GM18907 (cell line): ENCODE data around the gene CCDC61.

ENCODE experiments used
- ATAC-seq: cut with Tn5 transposase; IDR thresholded peaks from one replicate; pipeline ENCODE4 v1.9.1; 2021; ENCODE audit warnings: mild to moderate bottlenecking, moderate library complexity; ENCODE audit not compliant: unreplicated experiment

CCDC61 gene

DNA sequence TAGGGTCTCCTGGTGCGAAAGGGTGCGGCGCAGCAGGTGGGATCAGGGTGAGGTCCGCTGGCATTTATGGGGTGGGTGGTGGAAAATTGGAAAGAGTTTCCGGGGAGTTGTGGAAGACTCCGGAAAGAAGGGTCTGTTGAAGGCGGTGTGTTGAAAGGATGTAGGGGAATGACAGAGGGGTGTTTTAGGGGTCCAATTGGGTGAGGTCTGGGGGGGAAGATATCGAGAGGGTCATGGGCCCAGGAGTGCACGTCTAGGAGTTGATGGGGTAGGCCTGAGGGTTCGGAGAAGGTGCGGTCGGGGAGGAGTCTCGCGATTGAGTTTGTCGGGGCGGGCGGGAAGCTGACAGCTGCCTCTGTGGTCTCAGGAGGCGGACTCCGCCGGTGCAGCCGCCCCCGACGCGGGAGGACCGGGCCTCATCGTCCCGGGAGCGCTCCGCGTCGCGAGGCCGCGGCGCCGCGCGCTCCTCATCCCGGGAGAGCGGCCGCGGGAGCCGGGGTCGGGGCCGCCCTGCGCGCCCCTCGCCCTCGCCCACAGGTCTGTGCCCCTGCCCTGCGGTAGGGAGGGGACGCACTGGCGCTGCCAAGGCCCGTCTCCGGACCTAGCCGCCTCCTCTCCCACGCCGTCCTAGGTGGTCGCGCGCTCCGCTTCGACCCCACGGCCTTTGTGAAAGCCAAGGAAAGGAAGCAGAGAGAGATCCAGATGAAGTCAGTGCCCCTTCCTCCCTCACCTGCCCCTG lies 20.6 kb downstream of the CCDC61 start:
- ATAC-seq, result no peak

DNA sequence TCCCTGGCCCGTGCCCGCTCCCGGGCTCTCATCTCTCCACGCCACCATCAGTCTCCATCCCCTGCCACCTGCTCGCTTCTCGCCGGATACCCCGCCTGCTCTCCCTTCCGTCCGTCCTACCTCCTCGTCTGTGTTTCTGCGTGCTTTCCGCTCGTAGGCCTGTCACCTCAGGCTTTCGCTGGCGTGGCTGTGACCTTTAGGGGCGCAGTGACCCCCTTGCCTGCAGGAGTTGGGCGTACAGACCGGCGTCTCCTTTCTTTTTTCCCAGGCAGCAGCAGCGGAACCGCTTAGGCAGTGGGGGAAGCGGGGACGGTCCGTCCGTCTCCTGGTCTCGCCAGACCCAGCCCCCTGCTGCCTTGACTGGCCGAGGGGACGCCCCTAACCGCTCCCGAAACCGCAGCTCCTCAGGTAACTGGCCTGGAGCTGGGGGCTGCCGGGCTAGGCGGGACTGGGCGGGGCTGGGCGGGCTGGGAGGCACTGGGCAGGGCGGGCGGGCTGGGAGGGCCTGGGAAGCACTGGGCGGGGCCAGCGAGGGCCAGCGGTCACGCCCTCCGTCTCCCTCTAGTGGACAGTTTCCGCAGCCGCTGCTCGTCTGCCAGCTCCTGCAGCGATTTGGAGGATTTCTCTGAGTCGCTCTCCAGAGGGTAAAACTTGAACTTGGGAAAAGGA lies 21.3 kb downstream of the CCDC61 start:
- no peak for ATAC-seq

DNA sequence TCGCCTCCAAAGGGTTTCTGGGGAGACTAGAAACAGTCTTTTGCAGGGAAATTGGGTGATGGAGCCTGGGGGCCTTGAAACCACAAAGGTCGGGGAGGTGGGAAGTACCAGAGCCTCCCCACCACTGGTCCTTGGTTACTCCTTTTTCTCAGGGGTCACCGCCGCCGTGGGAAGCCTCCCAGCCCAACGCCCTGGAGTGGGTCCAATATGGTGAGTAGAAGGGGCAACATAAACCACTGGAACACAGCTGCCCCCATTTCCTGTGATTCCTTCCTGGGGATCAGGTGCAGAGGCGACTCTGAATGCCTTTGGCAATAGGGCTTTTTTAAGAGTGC lies 21.8 kb downstream of the CCDC61 start:
- no peak for ATAC-seq

DNA sequence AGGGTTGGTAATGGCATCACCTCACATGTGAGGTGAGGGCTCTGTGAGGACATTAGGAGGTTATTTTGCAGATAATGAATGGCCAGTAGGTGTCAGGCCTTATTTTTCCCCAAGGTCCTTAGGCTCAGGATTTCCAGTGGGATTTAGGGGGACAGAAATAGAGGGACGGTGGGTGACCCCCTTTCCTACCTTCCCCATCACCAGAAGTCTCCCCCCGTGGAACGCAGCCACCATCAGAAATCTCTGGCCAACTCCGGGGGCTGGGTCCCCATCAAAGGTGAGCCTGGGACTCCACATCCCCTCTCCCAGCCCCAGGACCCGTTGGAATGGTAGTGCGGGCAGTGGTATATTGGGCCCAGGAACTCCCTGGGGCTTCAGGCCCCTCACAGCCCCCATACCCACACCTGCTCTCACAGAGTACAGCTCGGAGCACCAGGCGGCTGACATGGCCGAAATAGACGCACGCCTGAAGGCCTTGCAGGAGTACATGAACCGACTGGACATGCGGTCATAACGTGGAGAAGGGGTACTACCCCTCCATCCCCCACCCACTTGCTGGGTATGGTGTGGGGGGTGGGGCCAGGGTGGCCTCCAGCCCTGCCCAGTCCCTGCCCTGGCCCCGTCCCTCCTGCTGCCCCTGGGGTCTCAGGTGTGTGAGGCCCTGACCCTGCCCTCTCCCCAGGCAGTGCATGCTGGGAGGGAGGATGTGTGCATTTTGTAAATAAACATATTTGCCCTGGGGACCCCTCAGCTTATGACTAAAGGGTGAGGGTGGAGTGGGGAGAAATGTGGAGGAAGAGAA lies 22.8 kb downstream of the CCDC61 start:
- ATAC-seq, result no peak

DNA sequence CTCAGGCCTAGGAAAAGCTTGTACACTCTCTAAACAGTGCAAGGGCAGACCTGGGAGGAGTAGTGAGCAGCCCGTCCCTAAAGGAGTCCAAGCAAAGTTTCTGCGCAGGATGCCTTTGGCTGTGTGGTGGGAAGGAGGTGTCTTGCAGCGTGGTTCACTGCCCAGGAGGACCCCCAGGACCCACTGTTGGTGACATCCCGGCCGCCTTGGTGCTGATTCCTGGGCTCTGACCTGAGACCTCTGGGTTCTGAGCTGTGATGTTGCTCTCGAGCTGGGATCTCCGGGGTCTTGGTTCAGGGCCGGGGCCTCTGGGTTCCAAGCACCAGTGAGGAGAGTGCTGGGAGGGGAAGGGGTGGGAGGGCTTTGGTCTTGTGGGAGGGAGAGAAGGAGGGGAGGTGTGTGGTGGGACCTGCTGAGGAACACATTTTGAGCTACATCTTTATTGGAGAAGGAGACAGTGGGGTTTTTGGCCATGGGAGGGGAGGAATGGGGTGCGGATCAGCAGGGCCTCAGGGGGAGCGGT lies 23.5 kb downstream of the CCDC61 start:
- no peak for ATAC-seq

DNA sequence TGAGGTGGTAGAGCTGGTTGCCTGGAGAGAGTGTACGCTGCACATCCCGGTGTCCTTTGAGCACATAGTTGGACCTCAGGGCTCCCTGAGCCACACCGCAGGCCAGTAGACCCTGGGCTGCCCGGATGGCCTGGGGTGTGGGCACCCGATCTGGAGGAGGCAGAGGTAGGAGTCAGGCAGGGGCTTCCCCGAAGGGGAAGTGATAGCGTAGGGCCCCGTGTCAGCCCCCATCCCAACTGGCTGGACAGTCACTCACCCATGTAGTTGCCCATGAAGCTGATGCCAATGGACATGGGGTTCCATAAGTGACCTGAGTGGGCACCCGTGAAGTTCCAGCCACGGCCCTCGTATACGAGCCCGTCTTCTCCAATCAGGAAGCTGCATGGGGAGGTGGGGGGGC lies 24.0 kb downstream of the CCDC61 start:
- no peak for ATAC-seq

DNA sequence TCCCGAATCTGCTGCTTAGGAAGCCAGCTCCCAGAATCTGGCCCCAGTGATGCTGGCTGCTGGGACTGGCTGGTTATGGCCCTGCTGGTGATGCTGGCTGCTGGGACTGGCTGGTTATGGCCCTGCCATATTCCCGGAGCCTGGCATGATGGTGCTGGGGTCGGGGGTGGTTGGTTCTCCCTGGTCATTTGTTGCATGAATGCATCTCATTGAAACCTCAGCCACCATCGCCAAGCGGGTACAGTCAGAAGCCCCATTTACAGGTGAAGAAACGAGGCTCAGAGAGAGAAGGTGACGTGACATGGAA lies 25.5 kb downstream of the CCDC61 start:
- ATAC-seq, result no peak

DNA sequence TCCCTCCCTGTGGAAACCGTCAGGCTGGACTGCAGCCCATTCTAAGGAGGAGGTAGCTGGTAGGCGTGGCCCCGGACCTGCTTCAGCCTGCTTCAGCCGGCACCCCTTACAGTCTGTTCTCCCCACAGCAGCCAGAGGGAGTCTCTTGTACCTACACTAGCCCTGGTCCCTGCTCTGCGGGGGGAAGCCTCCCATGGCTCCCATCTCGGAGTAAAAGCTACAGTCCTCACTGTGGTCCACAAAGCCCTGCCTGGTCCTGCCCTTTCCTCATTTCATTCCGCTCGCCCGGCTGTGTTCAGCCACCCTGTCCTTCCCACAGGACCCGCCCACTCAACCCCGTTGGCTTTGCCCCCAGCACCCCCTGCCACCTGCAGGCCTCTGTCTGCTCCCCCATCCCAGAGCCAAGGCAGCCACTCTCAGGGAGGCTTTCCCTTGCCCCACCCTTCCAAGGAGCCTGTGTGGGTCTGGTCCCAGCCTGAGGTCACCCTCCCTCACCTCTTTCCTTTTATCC lies 26.3 kb downstream of the CCDC61 start:
- ATAC-seq, result no peak

DNA sequence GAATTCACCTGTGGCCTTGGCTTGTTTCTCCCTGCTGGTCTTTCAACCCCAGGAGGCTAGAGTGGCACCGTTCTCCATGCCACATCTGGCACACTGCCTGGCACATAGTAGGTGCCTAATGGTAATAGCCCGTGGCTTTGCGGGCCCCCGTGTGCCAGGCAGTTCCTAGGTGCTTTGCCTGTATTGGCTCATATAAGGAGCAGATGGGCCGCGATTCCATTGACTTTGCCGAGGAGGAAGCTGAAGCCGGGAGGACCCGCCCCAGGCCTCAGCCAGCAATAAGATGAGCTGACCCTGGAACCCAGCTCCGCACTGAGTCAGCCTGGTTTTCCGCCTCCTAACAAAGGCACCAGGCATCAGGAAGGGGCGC lies 26.8 kb downstream of the CCDC61 start:
- no peak for ATAC-seq

DNA sequence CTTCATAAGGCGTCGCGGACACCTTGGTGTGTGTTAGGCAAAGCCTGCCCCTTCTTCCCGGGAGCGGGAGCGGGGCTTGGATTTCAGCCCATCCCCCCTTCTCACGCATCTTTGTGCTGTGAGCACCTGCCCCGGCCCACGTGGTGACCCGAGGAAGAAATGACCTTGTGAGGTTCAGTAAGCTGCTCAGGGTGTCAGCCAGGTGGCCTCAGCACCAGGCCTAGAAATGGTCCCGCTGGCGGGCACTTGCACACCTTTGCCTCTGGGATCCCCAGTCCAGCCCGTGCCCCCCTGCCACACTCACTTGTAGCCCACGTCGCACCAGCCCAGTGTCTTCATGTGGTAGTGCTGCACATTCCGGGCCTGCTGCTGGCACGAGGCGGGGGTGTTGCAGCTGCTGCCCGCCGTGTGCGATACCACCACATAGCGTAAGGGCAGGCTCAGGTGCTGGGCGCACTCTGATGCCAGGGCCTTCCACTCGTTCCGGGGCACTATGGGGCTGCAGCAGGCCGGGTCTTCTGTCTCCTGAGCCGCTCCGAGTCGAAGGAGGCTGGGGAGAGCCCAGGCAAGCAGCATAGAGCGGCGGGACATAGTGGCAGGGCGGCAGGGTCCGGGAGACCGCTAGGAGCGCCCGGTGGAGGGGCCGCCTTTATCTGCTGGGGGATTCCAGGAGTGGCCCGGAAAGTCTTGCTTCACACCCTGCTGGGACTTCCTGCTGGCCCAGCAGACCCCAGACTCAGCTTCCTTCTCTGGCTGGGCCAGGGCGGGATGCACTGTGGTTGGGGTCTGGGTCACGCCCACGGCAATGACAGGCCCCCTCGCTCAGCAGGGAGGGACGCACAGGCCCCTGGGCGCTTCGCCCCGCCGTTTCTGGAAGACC lies 27.4 kb downstream of the CCDC61 start, which contains the start of gene PGLYRP1:
Gene PGLYRP1, minus strand, starts transcription at position 623 of the 880 bp plus-strand sequence. Its CDS starts 32 bp downstream, at position 591.
- ATAC-seq, result no peak

DNA sequence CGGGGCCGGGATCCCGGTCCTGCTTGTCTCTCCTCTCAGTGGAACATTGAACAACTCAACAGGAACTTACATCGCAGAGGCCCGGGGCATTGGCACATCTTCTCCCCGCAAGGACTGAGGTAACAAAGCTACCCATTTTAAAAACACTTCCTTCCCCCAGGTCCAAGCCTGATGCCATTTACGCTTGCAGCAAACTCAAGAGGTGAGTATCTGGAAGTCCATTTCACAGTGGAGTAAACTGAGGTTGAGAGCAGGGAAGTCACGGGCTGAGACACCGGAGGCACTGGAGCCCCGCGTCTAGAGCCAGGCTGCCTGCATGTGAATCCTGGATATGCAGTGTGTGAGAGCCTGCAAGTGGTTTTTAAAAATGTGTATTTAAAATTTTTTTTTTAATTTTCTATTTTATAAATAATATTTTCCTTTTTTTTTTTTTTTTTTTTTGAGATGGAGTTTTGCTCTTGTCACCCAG lies 28.1 kb downstream of the CCDC61 start:
- ATAC-seq, result no peak

DNA sequence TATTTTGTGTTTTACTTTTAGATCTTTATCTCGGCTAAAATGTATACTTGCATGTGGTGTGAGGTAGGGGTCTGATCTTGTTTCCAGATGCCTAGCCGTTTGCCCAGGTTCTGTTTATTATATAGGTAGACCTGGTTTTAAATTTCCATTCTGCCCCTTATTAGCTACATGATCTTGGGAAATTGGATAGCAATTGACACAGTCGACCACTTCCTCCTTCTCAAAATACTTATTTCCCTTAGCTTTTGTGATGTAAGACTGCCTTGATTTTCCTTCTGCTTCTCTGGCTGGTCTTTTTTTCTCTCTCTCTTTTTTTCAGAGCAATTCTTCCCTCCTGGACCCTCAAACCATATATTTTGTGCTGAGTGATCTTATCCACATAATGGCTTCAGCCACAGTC lies 30.6 kb downstream of the CCDC61 start:
- ATAC-seq, result no peak

DNA sequence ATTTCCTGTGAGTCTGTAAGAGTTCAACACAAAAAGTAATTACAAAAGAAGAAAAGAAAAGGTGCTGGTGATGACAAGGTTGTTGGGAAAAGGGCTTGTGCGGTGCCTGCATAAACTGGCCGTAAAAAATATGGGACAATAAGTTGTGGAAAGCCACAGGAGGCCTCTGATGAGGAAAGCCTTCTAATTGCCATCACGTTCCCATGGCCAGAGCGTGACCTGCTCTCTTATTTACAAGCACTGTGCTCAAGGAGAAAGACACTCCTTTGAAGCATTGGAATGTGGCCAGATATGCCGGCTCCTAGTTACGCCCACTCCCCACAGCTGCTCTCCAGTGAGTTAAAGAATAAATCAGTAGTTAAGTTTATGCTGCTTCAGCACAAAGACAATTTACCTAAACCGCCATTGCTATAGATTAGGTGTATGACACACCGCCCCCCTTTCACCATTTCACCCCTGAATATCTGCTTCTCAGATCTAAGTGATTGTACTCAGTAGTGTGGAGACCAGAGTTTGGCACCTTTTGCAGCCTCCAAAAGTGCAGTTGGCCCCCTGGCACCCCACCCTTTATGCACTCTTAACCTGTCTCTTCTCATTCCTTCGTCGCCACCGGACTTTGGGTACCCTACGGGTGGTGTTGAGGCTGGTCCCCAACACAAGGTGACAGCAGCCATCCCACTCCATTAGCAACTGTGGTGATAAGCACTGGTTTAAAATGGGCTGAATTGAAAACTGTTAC lies 35.7 kb downstream of the CCDC61 start:
- ATAC-seq, result no peak

DNA sequence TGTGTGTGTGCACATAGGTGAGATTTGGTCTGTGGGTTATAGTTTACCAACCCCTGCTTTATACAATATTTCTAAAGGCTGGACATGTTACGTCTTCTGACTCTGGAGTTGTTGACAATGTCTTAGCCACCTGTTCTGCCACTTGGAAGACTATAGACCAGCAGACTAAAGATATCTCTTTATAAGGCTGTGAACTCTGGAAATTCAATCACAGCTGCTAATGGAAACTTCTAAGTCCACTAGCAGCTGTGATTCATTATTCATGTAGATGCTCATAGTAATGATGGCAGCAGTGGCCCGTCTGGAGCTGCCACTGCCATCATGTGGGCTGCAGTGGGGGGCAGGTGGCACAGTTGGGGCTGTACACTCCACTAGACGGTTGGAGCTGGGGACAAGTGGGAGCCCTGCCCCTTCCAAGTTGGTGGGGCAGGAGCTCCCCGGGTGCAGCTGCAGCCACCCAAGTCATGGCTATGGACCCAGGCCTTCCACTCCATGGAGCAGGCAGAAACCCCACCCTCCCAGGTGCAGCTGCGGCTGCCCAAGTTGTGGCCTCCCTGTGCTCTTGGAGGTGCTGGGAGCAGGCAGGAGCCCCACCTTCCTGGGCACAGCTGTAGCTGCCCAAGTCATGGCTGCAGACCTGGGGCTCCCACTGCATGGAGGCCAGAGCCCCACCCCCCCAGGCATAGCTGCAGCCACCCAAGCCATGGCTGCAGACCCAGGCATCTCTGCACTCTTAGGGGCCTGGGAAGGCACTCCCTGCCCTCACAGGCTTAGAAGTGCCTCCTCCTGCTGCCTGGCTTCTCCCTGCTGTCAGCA lies 36.7 kb downstream of the CCDC61 start:
- ATAC-seq, result no peak

DNA sequence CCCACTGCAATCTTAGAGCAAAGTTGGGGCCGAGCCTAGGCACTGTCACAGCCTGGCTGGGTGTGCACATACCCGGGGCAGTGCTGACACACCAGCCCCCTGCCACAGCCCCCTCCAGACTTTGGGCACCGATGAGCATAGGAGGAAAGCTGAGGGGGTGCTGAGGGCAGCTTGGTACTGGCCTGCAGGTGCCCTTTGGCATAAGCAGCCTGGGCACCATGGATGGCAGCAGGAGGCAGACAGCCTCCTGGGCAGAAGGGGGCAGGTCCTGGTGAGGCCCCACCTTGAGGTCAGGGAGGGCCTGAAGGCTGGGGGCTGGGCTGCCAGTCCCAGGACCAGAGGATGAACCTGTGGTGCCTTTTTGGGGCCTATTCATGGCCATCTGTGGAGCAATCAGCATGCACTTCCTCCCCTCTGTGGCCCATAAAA lies 37.3 kb downstream of the CCDC61 start:
- ATAC-seq, result no peak

DNA sequence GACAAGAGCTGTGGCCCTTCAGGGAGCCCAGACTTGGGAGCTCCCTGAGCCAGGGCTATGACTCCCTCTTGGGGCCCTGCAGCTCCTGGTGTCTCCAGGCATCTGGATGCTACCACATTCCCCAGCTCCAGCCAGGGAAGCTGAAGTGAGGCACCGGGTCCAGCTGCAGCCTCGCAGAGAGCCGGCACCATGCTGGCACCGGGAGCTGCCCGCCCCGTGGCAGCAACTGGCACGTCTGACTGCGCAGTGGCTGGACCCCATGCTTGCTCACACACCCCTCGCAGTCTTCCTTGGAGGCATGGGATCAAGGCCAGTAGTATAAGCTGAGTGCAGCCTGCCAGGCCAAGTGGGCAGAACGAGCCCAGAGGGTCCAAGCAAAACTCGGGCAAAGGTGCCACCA lies 38.1 kb downstream of the CCDC61 start:
- ATAC-seq, result no peak

DNA sequence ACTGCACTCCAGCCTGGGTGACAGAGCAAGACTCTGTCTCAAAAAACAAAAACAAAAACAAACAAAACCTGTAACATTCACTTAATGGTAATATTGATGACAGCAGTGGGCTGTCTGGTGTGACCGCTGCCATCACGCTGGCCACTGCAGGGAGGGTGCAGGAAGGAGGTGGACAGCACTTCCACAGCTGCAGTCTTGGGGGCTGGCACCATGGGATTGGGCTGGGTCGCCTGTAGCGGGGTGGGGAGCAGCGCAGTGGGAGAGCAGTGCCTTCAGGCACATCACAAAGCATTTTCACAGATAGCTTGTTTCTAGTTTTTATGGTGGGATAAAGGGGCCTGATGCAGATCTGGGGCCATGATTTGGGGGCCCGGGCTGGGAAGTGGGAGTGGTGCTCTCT lies 40.3 kb downstream of the CCDC61 start:
- no peak for ATAC-seq

DNA sequence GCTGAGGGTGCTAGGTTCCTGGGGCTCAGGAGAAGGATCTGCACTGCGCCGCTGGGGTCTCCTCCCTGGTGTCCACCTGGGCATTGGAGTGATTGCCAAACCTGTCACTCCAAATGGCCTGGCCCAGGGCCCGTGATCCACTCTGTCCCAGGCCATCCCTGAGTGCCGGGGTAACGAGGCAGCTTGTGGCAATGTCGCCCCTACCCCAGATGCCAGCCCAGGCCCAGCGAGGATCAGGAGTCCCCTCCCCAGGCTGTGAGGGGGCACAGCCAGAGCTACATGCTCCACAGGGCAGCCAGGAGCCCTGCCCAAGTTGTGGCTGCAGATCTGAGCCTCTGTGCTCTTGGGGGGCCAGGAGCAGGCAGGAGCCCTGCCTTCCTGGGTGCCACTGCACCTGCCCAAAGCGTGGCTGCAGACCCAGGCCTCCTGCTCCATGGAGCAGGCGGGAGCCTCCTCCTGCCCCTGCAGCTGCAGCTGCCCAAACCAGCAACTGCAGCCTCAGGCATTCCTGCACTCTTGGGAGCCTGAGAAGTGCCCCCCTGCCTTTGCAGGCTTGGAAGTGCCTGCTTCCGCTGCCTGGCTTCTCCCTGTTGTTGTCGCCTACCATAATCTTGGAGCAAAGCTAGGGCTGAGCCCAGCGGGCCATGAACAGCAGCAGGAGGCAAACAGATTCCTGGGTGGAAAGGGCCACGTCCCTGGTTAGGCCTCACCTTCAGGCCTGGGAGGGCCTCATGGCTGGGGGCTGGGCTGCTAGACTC lies 40.9 kb downstream of the CCDC61 start:
- no peak for ATAC-seq
